H1 (cell line): ENCODE results near the gene OR51S1. TPM values are rescaled to one million over a fixed set of nuclear protein-coding genes. Genes with fewer than 3 reads are reported as not detected.

Source experiments
- CTCF ChIA-PET: fragments of 300-600 bp; sonication (Branson Sonifier 250); formaldehyde crosslinking; loops from one replicate; lab custom pipeline; 2021; ENCODE audit not compliant: partially characterized antibody; lab: Charles Lee
- POLR2A ChIA-PET: fragments of 300-600 bp; sonication (Branson Sonifier 250); formaldehyde crosslinking; loops from one replicate; lab custom pipeline; 2021; ENCODE audit warnings: inconsistent platforms; ENCODE audit not compliant: partially characterized antibody; lab: Charles Lee
- DNase-seq, 2 experiments: peaks; one replicate each; pipeline versions ENCODE4 v3.0.0 to v3.0.0-alpha.2; 2010 to 2022; ENCODE audit warnings: low spot score in 2 of 2, low read depth in 1 of 2, mixed read lengths in 1 of 2
- FAIRE-seq: peaks from 2 replicates; lab custom pipeline; 2011; peaks lifted over from hg19 to GRCh38; lab: Jason Lieb, UNC
- H2AFZ ChIP-seq: 2 replicates; pipeline ENCODE4 v1.8.1; 2012; ENCODE audit warnings: low read length, inconsistent platforms
- H2AK5ac ChIP-seq: 2 replicates; pipeline ENCODE4 v1.6.1; 2013; ENCODE audit warnings: low read depth, low read length
- H2BK120ac ChIP-seq: replicated peaks from 2 replicates; pipeline ENCODE3; 2013; ENCODE audit warnings: low read depth, low read length, inconsistent platforms
- H2BK12ac ChIP-seq: 2 replicates; pipeline ENCODE4 v1.6.1; 2013; ENCODE audit warnings: low read depth, low read length
- H2BK15ac ChIP-seq: 2 replicates; pipeline ENCODE4 v1.6.1; 2013; ENCODE audit warnings: low read length
- H2BK20ac ChIP-seq: 2 replicates; pipeline ENCODE4 v1.6.1; 2013; ENCODE audit warnings: low read length
- H2BK5ac ChIP-seq: 2 replicates; pipeline ENCODE4 v1.6.1; 2013; ENCODE audit warnings: low read depth, low read length
- H3K14ac ChIP-seq: 2 replicates; pipeline ENCODE4 v1.6.1; 2013; ENCODE audit warnings: inconsistent platforms; ENCODE audit not compliant: insufficient read length
- H3K18ac ChIP-seq: 2 replicates; pipeline ENCODE4 v1.6.1; 2013; ENCODE audit warnings: low read length; ENCODE audit errors: extremely low read depth
- H3K23ac ChIP-seq: 2 replicates; pipeline ENCODE4 v1.6.1; 2013; ENCODE audit warnings: inconsistent platforms; ENCODE audit not compliant: insufficient read length
- H3K23me2 ChIP-seq: 2 replicates; pipeline ENCODE4 v1.6.1; 2013; ENCODE audit warnings: low read depth, low read length
- H3K27ac ChIP-seq: 2 replicates; pipeline ENCODE4 v1.6.1; 2011; ENCODE audit warnings: low read depth, low read length, inconsistent platforms
- H3K27me3 ChIP-seq, 4 experiments: replicated peaks in 1 of 4; 1 replicate in 1 of 4; 2 replicates in 3 of 4; pipeline versions ENCODE4 v1.6.1 to v1.8.1; 2011 to 2013; ENCODE audit warnings: low read length in 3 of 4, mild to moderate bottlenecking in 3 of 4, inconsistent platforms in 2 of 4, mixed read lengths in 2 of 4, moderate library complexity in 1 of 4; ENCODE audit not compliant: control insufficient read depth in 3 of 4, insufficient read depth in 3 of 4; ENCODE audit errors: extremely low read depth in 1 of 4
- H3K36me3 ChIP-seq, 4 experiments: 2 replicates each; pipeline versions ENCODE4 v1.6.1 to v1.8.1; 2011 to 2013; ENCODE audit warnings: mild to moderate bottlenecking in 4 of 4, low read length in 3 of 4, moderate library complexity in 2 of 4, control low read depth in 1 of 4, inconsistent platforms in 1 of 4; ENCODE audit not compliant: insufficient read depth in 4 of 4, control insufficient read depth in 2 of 4
- H3K4ac ChIP-seq: replicated peaks from 2 replicates; pipeline ENCODE3; 2013; ENCODE audit warnings: low read length, low read depth, mixed read lengths, inconsistent platforms; ENCODE audit not compliant: insufficient read length
- H3K4me1 ChIP-seq, 4 experiments: replicated peaks in 1 of 4; 1 replicate in 1 of 4; 2 replicates in 3 of 4; pipeline versions ENCODE4 v1.6.1 to v1.8.1; 2011 to 2013; ENCODE audit warnings: low read length in 3 of 4, inconsistent platforms in 2 of 4, mixed read lengths in 1 of 4; ENCODE audit not compliant: insufficient read depth in 4 of 4, control insufficient read depth in 3 of 4
- H3K4me2 ChIP-seq, 2 experiments: 2 replicates each; pipeline versions ENCODE4 v1.6.1 to v1.8.1; 2011 to 2013; ENCODE audit warnings: low read depth in 2 of 2, low read length in 2 of 2, control low read depth in 1 of 2, inconsistent platforms in 1 of 2, mild to moderate bottlenecking in 1 of 2; ENCODE audit not compliant: insufficient read depth in 1 of 2
- H3K4me3 ChIP-seq, 4 experiments: fragments of 200-600, 300-600 bp in 1 of 4; sonication (generic), shearing (Covaris generic), sonication (Bioruptor Twin) in 1 of 4; 2 replicates each; pipeline versions ENCODE4 v1.5.1 to v1.8.1; 2011 to 2016; ENCODE audit warnings: low read length in 4 of 4, low read depth in 3 of 4, control low read depth in 2 of 4, inconsistent platforms in 2 of 4, mild to moderate bottlenecking in 2 of 4, mixed read lengths in 1 of 4, moderate library complexity in 1 of 4; ENCODE audit not compliant: insufficient read depth in 2 of 4; ENCODE audit errors: extremely low read depth in 1 of 4
- H3K56ac ChIP-seq: replicated peaks from 2 replicates; pipeline ENCODE3; 2013; ENCODE audit warnings: low read depth, mild to moderate bottlenecking, mixed read lengths, low read length, inconsistent platforms; ENCODE audit not compliant: insufficient read length
- H3K79me1 ChIP-seq: 2 replicates; pipeline ENCODE4 v1.6.1; 2013; ENCODE audit warnings: low read depth, low read length, control low read depth
- H3K79me2 ChIP-seq, 2 experiments: 2 replicates each; pipeline versions ENCODE4 v1.6.1 to v1.8.1; 2012 to 2013; ENCODE audit warnings: low read length in 2 of 2, mild to moderate bottlenecking in 2 of 2, inconsistent platforms in 1 of 2; ENCODE audit not compliant: insufficient read depth in 2 of 2, control insufficient read depth in 1 of 2
- H3K9ac ChIP-seq, 4 experiments: replicated peaks in 1 of 4; 1 replicate in 1 of 4; 2 replicates in 3 of 4; pipeline versions ENCODE4 v1.6.1 to v1.8.1; 2011 to 2013; ENCODE audit warnings: low read depth in 3 of 4, low read length in 3 of 4, control low read depth in 2 of 4, mild to moderate bottlenecking in 2 of 4, moderate library complexity in 2 of 4, inconsistent platforms in 1 of 4; ENCODE audit errors: extremely low read depth in 1 of 4
- H3K9me3 ChIP-seq, 2 experiments: 2 replicates each; pipeline versions ENCODE4 v1.6.1 to v1.8.1; 2012 to 2013; ENCODE audit warnings: mild to moderate bottlenecking in 2 of 2, moderate library complexity in 2 of 2, control low read depth in 1 of 2, inconsistent platforms in 1 of 2, low read depth in 1 of 2, low read length in 1 of 2, mixed read lengths in 1 of 2; ENCODE audit not compliant: insufficient read depth in 2 of 2
- H4K20me1 ChIP-seq, 2 experiments: replicated peaks in 1 of 2; 2 replicates each; pipeline versions ENCODE3 to v1.8.1; 2011 to 2013; ENCODE audit warnings: inconsistent platforms in 2 of 2, low read length in 2 of 2, mild to moderate bottlenecking in 1 of 2; ENCODE audit not compliant: insufficient read depth in 2 of 2, control insufficient read depth in 1 of 2
- H4K5ac ChIP-seq: 2 replicates; pipeline ENCODE4 v1.6.1; 2013; ENCODE audit warnings: low read length, low read depth, mixed read lengths, inconsistent platforms; ENCODE audit not compliant: insufficient read length
- H4K8ac ChIP-seq: 2 replicates; pipeline ENCODE4 v1.8.0; 2013; ENCODE audit warnings: mild to moderate bottlenecking, moderate library complexity, low read length, inconsistent platforms; ENCODE audit not compliant: insufficient read depth; ENCODE audit errors: extremely low read depth
- H4K91ac ChIP-seq: replicated peaks from 2 replicates; pipeline ENCODE3; 2013; ENCODE audit warnings: low read length, mixed read lengths, inconsistent platforms; ENCODE audit not compliant: insufficient read length
- CBX8 ChIP-seq: fragments of 300-800, 300-1000 bp; sonication (generic); IDR thresholded peaks from 2 replicates; pipeline ENCODE4 v1.7.1; 2016; ENCODE audit warnings: low read depth, low read length, borderline replicate concordance
- GABPA ChIP-seq: IDR thresholded peaks from 2 replicates; pipeline ENCODE4 v1.6.1; 2011; ENCODE audit warnings: mild to moderate bottlenecking, low read length, moderate library complexity, borderline replicate concordance; ENCODE audit not compliant: insufficient read depth
- GTF2F1 ChIP-seq: IDR thresholded peaks from 2 replicates; pipeline ENCODE4 v1.6.1; 2012; ENCODE audit warnings: low read depth, low read length, improper control_type of control experiment, borderline replicate concordance
- HDAC2 ChIP-seq, 2 experiments: fragments of 300-600 bp in 1 of 2; sonication (generic) in 1 of 2; IDR thresholded peaks; 2 replicates each; pipeline ENCODE4 v1.6.1; 2011 to 2012; ENCODE audit warnings: low read depth in 2 of 2, low read length in 2 of 2, mild to moderate bottlenecking in 2 of 2, moderate library complexity in 2 of 2, borderline replicate concordance in 1 of 2, inconsistent platforms in 1 of 2
- NANOG ChIP-seq: IDR thresholded peaks from 2 replicates; pipeline ENCODE4 v1.6.1; 2011; ENCODE audit warnings: low read length, low read depth, mild to moderate bottlenecking, inconsistent platforms; ENCODE audit not compliant: insufficient read depth, poor library complexity, severe bottlenecking
- POU5F1 ChIP-seq: IDR thresholded peaks from 2 replicates; pipeline ENCODE4 v1.6.1; 2011; ENCODE audit warnings: low read depth, mild to moderate bottlenecking, low read length, moderate library complexity
- RAD21 ChIP-seq, 2 experiments: IDR thresholded peaks in 1 of 2; conservative IDR thresholded peaks in 1 of 2; 2 replicates each; pipeline ENCODE4 v1.6.1; 2011; ENCODE audit warnings: low read depth in 2 of 2, low read length in 2 of 2, improper control_type of control experiment in 1 of 2, inconsistent platforms in 1 of 2, mild to moderate bottlenecking in 1 of 2, moderate library complexity in 1 of 2
- RFX5 ChIP-seq: IDR thresholded peaks from 2 replicates; pipeline ENCODE4 v1.6.1; 2011; ENCODE audit warnings: low read depth, low read length, improper control_type of control experiment, borderline replicate concordance
- SIX5 ChIP-seq: IDR thresholded peaks from 2 replicates; pipeline ENCODE4 v1.6.1; 2011; ENCODE audit warnings: mild to moderate bottlenecking, low read depth, low read length
- SRF ChIP-seq: IDR thresholded peaks from 2 replicates; pipeline ENCODE4 v1.6.1; 2011; ENCODE audit warnings: mild to moderate bottlenecking, low read depth, low read length, moderate library complexity
- TAF7 ChIP-seq: optimal IDR thresholded peaks from 2 replicates; pipeline ENCODE3; 2011; ENCODE audit warnings: low read depth, mild to moderate bottlenecking, inconsistent platforms, low read length, moderate library complexity, borderline replicate concordance
- TBP ChIP-seq: IDR thresholded peaks from 2 replicates; pipeline ENCODE4 v1.6.1; 2011; ENCODE audit warnings: low read depth, low read length, improper control_type of control experiment
- USF2 ChIP-seq: IDR thresholded peaks from 2 replicates; pipeline ENCODE4 v1.6.1; 2011; ENCODE audit warnings: low read length, improper control_type of control experiment
- WGBS, 2 experiments: shearing (Covaris generic) in 1 of 2; methylation state at CpG; one replicate each; pipeline versions ENCODE4 v1.1.6 to v1.1.7; 2013 to 2015; ENCODE audit warnings: low lambda C conversion rate in 2 of 2, mixed read lengths in 2 of 2, inconsistent platforms in 1 of 2, low coverage in 1 of 2, missing lambda C conversion rate in 1 of 2; ENCODE audit not compliant: insufficient replicate concordance in 2 of 2, insufficient coverage in 1 of 2, insufficient read length in 1 of 2; ENCODE audit errors: extremely low coverage in 1 of 2, missing lambda C conversion rate in 1 of 2; 5-methylcytosine and 5-hydroxymethylcytosine counted together
- polyA plus RNA-seq, 7 experiments: library from polyadenylated mRNA; depleted of rRNA in 3 of 7; stranded (reverse) in 5 of 7; unstranded in 2 of 7; fragments of >200 nt in 5 of 7; fragments of 200-250 nt in 2 of 7; gene quantifications; 1 replicate in 5 of 7; 2 replicates in 1 of 7; 4 replicates in 1 of 7; pipeline versions ENCODE4 v1.2.1 to v1.2.3, GENCODE V29; 2011 to 2013; ENCODE audit warnings: missing spikeins in 2 of 7, mixed read lengths in 2 of 7
- total RNA-seq: library from RNA; stranded (reverse); fragmentation: NEBNext Ultra II Directional; extraction: Animal tissue kit (Norgen Biotek cat#: 25700); gene quantifications from 2 replicates; pipeline ENCODE4 v1.2.1, GENCODE V29; 2021

Gene OR51S1
- total and polyA plus RNA-seq, 2 of the 8 experiments (the other 6 are each of a cell fraction or from before 2014, with no cell fraction given) = not detected

- no peak within 1 kb of the TSS for H2BK15ac ChIP-seq
- no peak within 1 kb of the TSS for H4K5ac ChIP-seq
- H2BK12ac ChIP-seq = no peak within 1 kb of the TSS
- H3K14ac ChIP-seq = no peak within 1 kb of the TSS
- H2BK120ac ChIP-seq = no peak within 1 kb of the TSS
- H3K56ac ChIP-seq = no peak within 1 kb of the TSS
- no peaks in the 10 kb centered on the region for H3K79me2 ChIP-seq
- FAIRE-seq = no peak
- no peak within 1 kb of the TSS for H2BK20ac ChIP-seq
- no peaks in the 10 kb centered on the region for H3K27me3 ChIP-seq
- no peak within 1 kb of the TSS for H2AFZ ChIP-seq
- no peak within 1 kb of the TSS for H2BK5ac ChIP-seq
- H3K27ac ChIP-seq = no peak within 1 kb of the TSS
- ChIA-PET CTCF (no interaction called here), POLR2A (no interaction called here)
- no peak within 1 kb of the TSS for H3K4ac ChIP-seq
- no peak within 1 kb of the TSS for H4K91ac ChIP-seq
- no peaks in the 10 kb centered on the region for H3K23me2 ChIP-seq
- no peak within 1 kb of the TSS for H3K4me3 ChIP-seq
- 95% methylated on average over 3 of the region's 3 CpGs; no CpG with 5 or more reads in 1 of the 2 experiments for WGBS, 2 experiments
- H3K18ac ChIP-seq = no peak within 1 kb of the TSS
- no peak within 1 kb of the TSS for H3K23ac ChIP-seq
- no peaks in the 10 kb centered on the region for H3K36me3 ChIP-seq
- no peaks in the 10 kb centered on the region for H3K4me1 ChIP-seq
- H3K9ac ChIP-seq = no peak within 1 kb of the TSS
- no peak for DNase-seq
- H3K4me2 ChIP-seq = no peak within 1 kb of the TSS
- no peaks in the 10 kb centered on the region for H4K20me1 ChIP-seq
- H3K79me1 ChIP-seq = no peaks in the 10 kb centered on the region
- no peak within 1 kb of the TSS for H4K8ac ChIP-seq
- no peak within 1 kb of the TSS for H2AK5ac ChIP-seq
- 0 out of 4 replicates have a peak, but pooled peaks cover 0 to 6% of the 10 kb centered on the region in 2 experiments for H3K9me3 ChIP-seq
- TF ChIP-seq POU5F1 (no peak), RAD21 (IDR thresholded peaks at IDR 0.05 in 1 of 2, conservative IDR thresholded peaks at IDR 0.05 in 1 of 2; ENCODE audit: low read depth in 2 of 2, low read length in 2 of 2) (no peak), RFX5 (no peak), TBP (no peak), TAF7 (no peak), GTF2F1 (no peak), USF2 (no peak), SIX5 (no peak), HDAC2 (IDR thresholded peaks at IDR 0.05; ENCODE audit: borderline replicate concordance in 1 of 2, low read depth in 2 of 2, low read length in 2 of 2) (no peak), CBX8 (no peak), GABPA (no peak), NANOG (no peak), SRF (no peak)
Measured at GRCh38 chr11:4804280-4804679, 44.7 kb downstream of the OR51S1 start, which contains the start of gene OR52R1. Gene OR52R1, minus strand, starts transcription at chr11:4804380. Its CDS starts 0 bp downstream, at chr11:4804380.
